ENCODE measurements around the gene ADCY1.

ADCY1 gene

DNA sequence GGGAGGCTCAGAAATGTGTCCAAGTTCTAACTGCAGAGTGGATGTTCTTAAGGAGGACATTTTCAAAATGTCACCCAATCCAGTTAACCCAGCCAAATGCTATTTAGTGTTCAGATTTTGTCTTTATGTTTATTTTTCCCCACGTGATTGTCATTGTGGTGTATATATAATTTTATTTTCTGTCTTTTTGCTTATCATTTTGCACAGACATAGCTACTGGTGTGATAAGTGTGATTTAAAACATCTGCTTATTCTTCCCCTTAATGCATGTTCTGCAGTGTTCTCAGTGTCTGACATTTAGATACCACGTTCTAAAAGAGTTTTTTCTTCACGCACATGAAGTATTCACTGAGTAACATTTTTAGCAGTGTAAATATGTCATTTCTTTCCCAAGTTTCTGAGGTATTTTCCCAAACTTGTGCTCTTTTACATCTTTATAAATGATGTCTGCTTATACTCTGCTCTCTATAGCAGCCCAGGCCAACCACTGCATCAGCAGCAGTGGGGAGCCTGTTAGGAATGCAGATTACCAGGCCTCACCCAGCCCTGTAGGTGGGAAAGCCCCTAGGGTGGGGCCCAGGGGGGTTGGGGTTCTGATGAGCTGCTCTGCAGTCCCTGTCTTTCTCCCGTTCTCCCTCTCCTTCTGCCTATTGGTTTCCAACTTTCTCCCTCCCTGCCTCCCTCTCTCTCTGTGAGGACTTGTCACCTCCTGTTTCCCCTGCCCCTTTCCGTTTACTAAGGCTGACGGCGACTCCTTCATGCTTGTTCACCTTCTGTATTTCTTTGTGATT is 20.8 kb downstream of the ADCY1 start:
- Histone ChIP-seq H3K4me3 (ENCODE audit: low read length, poor library complexity, severe bottlenecking) (no peak overlapping the region), H3K27me3 (ENCODE audit: insufficient read depth, low read length, poor library complexity, severe bottlenecking) (no peaks in the 10 kb centered on the region), H3K9me3 (ENCODE audit: insufficient read depth, low read depth, low read length) (no peaks in the 10 kb centered on the region; the same call in 1 of the 2 replicates), H3K36me3 (ENCODE audit: insufficient read depth, low read length) (no peaks in the 10 kb centered on the region), H2AFZ (ENCODE audit: low read length) (no peak overlapping the region), H3K4me2 (ENCODE audit: low read depth, low read length, poor library complexity, severe bottlenecking) (no peak overlapping the region), H4K20me1 (ENCODE audit: insufficient read depth, low read length, poor library complexity, severe bottlenecking) (no peaks in the 10 kb centered on the region), H3K9me2 (replicated peaks; ENCODE audit: low read depth, low read length) (no peaks in the 10 kb centered on the region), H3K4me1 (ENCODE audit: insufficient read depth, low read length, poor library complexity, severe bottlenecking) (no peaks in the 10 kb centered on the region), H3K79me2 (ENCODE audit: insufficient read depth, low read length) (no peaks in the 10 kb centered on the region), H3F3A (ENCODE audit: low read depth) (no peaks in the 10 kb centered on the region), H3K9ac (ENCODE audit: low read depth, low read length, poor library complexity, severe bottlenecking) (no peak overlapping the region)
- no peak for TF ChIP-seq CTCF (conservative IDR thresholded peaks at IDR 0.05; ENCODE audit: low read length)
- no peak for TF ChIP-seq EZH2phosphoT487 (IDR thresholded peaks at IDR 0.05; ENCODE audit: borderline replicate concordance)

DNA sequence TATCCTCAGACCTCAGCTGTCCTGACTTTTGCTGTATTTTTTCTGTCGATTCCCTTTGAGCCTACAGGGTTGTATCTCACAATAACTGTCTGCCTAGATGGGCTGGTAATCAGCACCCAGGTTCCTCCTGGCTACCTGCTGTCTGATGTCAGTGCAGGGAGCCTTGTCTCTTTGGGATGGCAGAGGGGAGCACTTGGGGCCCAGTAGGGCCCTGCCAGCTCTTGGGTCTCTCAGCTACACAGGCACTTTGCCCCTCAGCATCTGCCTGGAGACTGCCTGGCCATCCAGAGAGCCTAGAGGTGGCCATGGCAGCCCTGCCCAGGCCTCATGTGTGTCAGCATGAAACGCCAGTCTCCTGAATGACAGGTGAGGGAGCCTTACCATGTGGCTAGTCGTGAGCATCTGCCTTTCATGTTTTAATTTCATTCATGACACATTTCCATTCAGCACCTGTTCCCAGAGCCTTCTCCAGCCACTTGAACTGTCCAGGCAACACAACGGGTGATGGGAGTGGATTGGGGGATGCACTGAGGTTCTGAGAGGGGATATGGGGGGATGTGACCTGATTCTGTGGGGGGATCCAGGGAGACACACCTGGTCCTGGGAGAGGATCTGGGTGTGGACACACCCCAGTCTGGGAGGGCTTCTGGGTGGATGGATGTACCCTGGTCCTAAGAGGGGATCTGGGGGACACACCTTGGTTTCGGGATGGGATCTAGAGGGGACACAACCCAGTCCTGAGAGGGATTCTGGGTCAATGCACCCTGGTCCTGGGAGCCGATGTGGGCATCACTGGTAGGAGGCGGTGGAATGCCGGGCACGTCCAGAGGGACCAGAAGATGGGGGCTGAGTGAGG is 21.9 kb downstream of the ADCY1 start:
- Histone ChIP-seq H3K4me3 (ENCODE audit: low read length, poor library complexity, severe bottlenecking) (no peak overlapping the region), H4K20me1 (ENCODE audit: insufficient read depth, low read length, poor library complexity, severe bottlenecking) (no peaks in the 10 kb centered on the region), H3K79me2 (ENCODE audit: insufficient read depth, low read length) (no peaks in the 10 kb centered on the region), H3K9me3 (ENCODE audit: insufficient read depth, low read depth, low read length) (no peaks in the 10 kb centered on the region; the same call in 1 of the 2 replicates), H3K9ac (ENCODE audit: low read depth, low read length, poor library complexity, severe bottlenecking) (no peak overlapping the region), H3K4me2 (ENCODE audit: low read depth, low read length, poor library complexity, severe bottlenecking) (no peak overlapping the region), H3K36me3 (ENCODE audit: insufficient read depth, low read length) (no peaks in the 10 kb centered on the region), H3K4me1 (ENCODE audit: insufficient read depth, low read length, poor library complexity, severe bottlenecking) (no peaks in the 10 kb centered on the region), H3K9me2 (replicated peaks; ENCODE audit: low read depth, low read length) (no peaks in the 10 kb centered on the region), H2AFZ (ENCODE audit: low read length) (no peak overlapping the region), H3F3A (ENCODE audit: low read depth) (no peaks in the 10 kb centered on the region), H3K27me3 (ENCODE audit: insufficient read depth, low read length, poor library complexity, severe bottlenecking) (no peaks in the 10 kb centered on the region)
- TF ChIP-seq EZH2phosphoT487 (IDR thresholded peaks at IDR 0.05; ENCODE audit: borderline replicate concordance) (no peak), CTCF (conservative IDR thresholded peaks at IDR 0.05; ENCODE audit: low read length) (no peak)

GRCh38 chr7:45596665-45597095 is 22.5 kb downstream of the ADCY1 start:
- no peaks in the 10 kb centered on the region for H4K20me1 ChIP-seq (ENCODE audit: insufficient read depth, low read length, poor library complexity, severe bottlenecking)
- H2AFZ ChIP-seq (ENCODE audit: low read length), result no peak overlapping the region
- no peak overlapping the region for H3K4me2 ChIP-seq (ENCODE audit: low read depth, low read length, poor library complexity, severe bottlenecking)
- H3K4me1 ChIP-seq (ENCODE audit: insufficient read depth, low read length, poor library complexity, severe bottlenecking), result no peaks in the 10 kb centered on the region
- no peak overlapping the region for H3K9ac ChIP-seq (ENCODE audit: low read depth, low read length, poor library complexity, severe bottlenecking)
- H3K4me3 ChIP-seq (ENCODE audit: low read length, poor library complexity, severe bottlenecking), result no peak overlapping the region
- H3K9me3 ChIP-seq (ENCODE audit: insufficient read depth, low read depth, low read length), result no peaks in the 10 kb centered on the region; the same call in 1 of the 2 replicates
- no peaks in the 10 kb centered on the region for H3K27me3 ChIP-seq (ENCODE audit: insufficient read depth, low read length, poor library complexity, severe bottlenecking)
- TF ChIP-seq EZH2phosphoT487 (IDR thresholded peaks at IDR 0.05; ENCODE audit: borderline replicate concordance) (no peak), CTCF (conservative IDR thresholded peaks at IDR 0.05; ENCODE audit: low read length) (no peak)
- H3F3A ChIP-seq (ENCODE audit: low read depth), result no peaks in the 10 kb centered on the region
- H3K36me3 ChIP-seq (ENCODE audit: insufficient read depth, low read length), result no peaks in the 10 kb centered on the region
- H3K79me2 ChIP-seq (ENCODE audit: insufficient read depth, low read length), result no peaks in the 10 kb centered on the region
- H3K9me2 ChIP-seq (replicated peaks; ENCODE audit: low read depth, low read length), result no peaks in the 10 kb centered on the region

Data from Loucy (cell line).